ENCODE measurements around the gene SPEM2. TPM values are rescaled to one million over a fixed set of nuclear protein-coding genes. Genes with fewer than 3 reads are reported as not detected.

SPEM2 gene
- total and polyA plus RNA-seq, 2 of the 8 experiments (the other 6 are each of a cell fraction or from before 2014, with no cell fraction given): 0.03 TPM; not detected in 1

DNA sequence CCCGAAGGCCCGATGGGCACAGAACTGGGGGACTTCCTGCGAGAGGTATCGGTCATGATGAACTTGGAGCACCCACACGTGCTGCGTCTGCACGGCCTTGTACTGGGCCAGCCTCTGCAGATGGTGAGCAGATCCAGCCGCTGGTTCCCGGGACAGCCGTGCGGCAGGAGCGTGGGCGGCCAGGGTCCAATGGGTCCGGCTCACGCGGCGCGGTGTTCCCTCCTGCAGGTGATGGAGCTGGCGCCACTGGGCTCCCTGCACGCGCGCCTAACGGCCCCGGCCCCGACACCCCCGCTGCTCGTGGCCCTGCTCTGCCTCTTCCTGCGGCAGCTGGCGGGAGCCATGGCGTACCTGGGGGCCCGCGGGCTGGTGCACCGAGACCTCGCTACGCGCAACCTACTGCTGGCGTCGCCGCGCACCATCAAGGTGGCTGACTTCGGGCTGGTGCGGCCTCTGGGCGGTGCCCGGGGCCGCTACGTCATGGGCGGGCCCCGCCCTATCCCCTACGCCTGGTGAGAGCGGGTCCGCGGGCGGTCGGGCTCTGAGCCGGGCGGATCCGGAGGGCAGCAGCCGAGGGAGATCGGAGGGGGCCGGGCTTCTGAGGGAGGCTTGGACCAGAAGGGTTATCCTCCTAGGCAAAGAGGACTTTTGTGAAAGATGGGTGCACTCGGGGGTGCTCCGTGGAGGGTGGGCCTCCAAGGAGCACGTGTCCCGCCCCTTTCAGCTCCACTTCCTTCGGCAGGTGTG is 41.5 kb upstream of the SPEM2 start (continued):
- TF ChIP-seq, protein P1, sequence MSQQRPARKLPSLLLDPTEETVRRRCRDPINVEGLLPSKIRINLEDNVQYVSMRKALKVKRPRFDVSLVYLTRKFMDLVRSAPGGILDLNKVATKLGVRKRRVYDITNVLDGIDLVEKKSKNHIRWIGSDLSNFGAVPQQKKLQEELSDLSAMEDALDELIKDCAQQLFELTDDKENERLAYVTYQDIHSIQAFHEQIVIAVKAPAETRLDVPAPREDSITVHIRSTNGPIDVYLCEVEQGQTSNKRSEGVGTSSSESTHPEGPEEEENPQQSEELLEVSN (IDR thresholded peaks at IDR 0.05): peak; percentile 91
- TF ChIP-seq NRF1 (IDR thresholded peaks at IDR 0.05; ENCODE audit: low read depth, low read length): no peak
- TF ChIP-seq, protein P2, sequence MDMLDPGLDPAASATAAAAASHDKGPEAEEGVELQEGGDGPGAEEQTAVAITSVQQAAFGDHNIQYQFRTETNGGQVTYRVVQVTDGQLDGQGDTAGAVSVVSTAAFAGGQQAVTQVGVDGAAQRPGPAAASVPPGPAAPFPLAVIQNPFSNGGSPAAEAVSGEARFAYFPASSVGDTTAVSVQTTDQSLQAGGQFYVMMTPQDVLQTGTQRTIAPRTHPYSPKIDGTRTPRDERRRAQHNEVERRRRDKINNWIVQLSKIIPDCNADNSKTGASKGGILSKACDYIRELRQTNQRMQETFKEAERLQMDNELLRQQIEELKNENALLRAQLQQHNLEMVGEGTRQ (IDR thresholded peaks at IDR 0.05; ENCODE audit: low read length): peak; percentile 9; the same call in 1 of the 2 replicates
- no peak for TF ChIP-seq BRCA1 (IDR thresholded peaks at IDR 0.05; ENCODE audit: low read depth, low read length)

All from H1 (cell line).